ENCODE data around the gene ZNF385C.

The ZNF385C gene

GRCh38 chr17:42052346-42052877 is 45.9 kb downstream of the ZNF385C start:
- ChIA-PET POLR2A (no interaction called here), CTCF (interaction anchor here (1.6 to 1.9 kb wide), 3 partner anchors 14 to 65 kb away, joined by 5 to 17 read pairs (median 8); no protein-coding TSS in a partner anchor)
- DNase-seq = no peak
- WGBS (ENCODE audit: insufficient coverage) = 96% methylated on average over 3 of the region's 6 CpGs
- H3K27ac ChIP-seq (ENCODE audit: insufficient read depth in 1 of 2, low read depth in 1 of 2, low read length in 2 of 2, poor library complexity in 1 of 2, severe bottlenecking in 2 of 2) = no peak overlapping the region
- H3K27me3 ChIP-seq (replicated peaks in 2 of 5; ENCODE audit: control insufficient read depth in 4 of 5, insufficient read depth in 5 of 5, low read length in 4 of 5) = peaks cover 0 to 3% (median 0%) of the 10 kb centered on the region in 5 experiments
- no peaks in the 10 kb centered on the region for H3K9me3 ChIP-seq (ENCODE audit: control extremely low read depth in 1 of 5, control insufficient read depth in 4 of 5, insufficient read depth in 2 of 5, low read depth in 1 of 5, low read length in 4 of 5)
- peaks cover 0 to 19% (median 7%) of the 10 kb centered on the region in 4 experiments for H3K4me1 ChIP-seq (ENCODE audit: control extremely low read depth in 1 of 4, control insufficient read depth in 4 of 4, insufficient read depth in 4 of 4, low read length in 3 of 4)
- no peaks in the 10 kb centered on the region for H3K36me3 ChIP-seq (ENCODE audit: control insufficient read depth in 4 of 4, insufficient read depth in 4 of 4, low read length in 3 of 4)
- no peak overlapping the region for H3K4me3 ChIP-seq (ENCODE audit: control insufficient read depth in 1 of 7, extremely low read depth in 1 of 7, insufficient read depth in 4 of 7, low read depth in 2 of 7, low read length in 6 of 7)

GRCh38 chr17:42051645-42052044 is 46.6 kb downstream of the ZNF385C start:
- Histone ChIP-seq H3K4me1 (ENCODE audit: control extremely low read depth in 1 of 4, control insufficient read depth in 4 of 4, insufficient read depth in 4 of 4, low read length in 3 of 4) (peaks cover 0 to 19% (median 7%) of the 10 kb centered on the region in 4 experiments), H3K4me3 (ENCODE audit: control insufficient read depth in 1 of 7, extremely low read depth in 1 of 7, insufficient read depth in 4 of 7, low read depth in 2 of 7, low read length in 6 of 7) (no peak overlapping the region), H3K27me3 (replicated peaks in 2 of 5; ENCODE audit: control insufficient read depth in 4 of 5, insufficient read depth in 5 of 5, low read length in 4 of 5) (peaks cover 0 to 3% (median 0%) of the 10 kb centered on the region in 5 experiments), H3K36me3 (ENCODE audit: control insufficient read depth in 4 of 4, insufficient read depth in 4 of 4, low read length in 3 of 4) (no peaks in the 10 kb centered on the region), H3K27ac (ENCODE audit: insufficient read depth in 1 of 2, low read depth in 1 of 2, low read length in 2 of 2, poor library complexity in 1 of 2, severe bottlenecking in 2 of 2) (no peak overlapping the region), H3K9me3 (ENCODE audit: control extremely low read depth in 1 of 5, control insufficient read depth in 4 of 5, insufficient read depth in 2 of 5, low read depth in 1 of 5, low read length in 4 of 5) (no peaks in the 10 kb centered on the region)
- CTCF ChIA-PET = interaction anchor here (0.8 to 1.9 kb wide), 10 partner anchors 8 to 82 kb away, joined by 3 to 17 read pairs (median 4); no protein-coding TSS in a partner anchor
- 99% methylated on average over 7 of the region's 7 CpGs for WGBS (ENCODE audit: insufficient coverage)
- POLR2A ChIA-PET = no interaction called here
- DNase-seq = no peak

GRCh38 chr17:42051013-42051400 is 47.3 kb downstream of the ZNF385C start:
- H3K27me3 ChIP-seq (replicated peaks in 2 of 5; ENCODE audit: control insufficient read depth in 4 of 5, insufficient read depth in 5 of 5, low read length in 4 of 5) = peaks cover 0 to 3% (median 0%) of the 10 kb centered on the region in 5 experiments
- H3K36me3 ChIP-seq (ENCODE audit: control insufficient read depth in 4 of 4, insufficient read depth in 4 of 4, low read length in 3 of 4) = no peaks in the 10 kb centered on the region
- H3K4me3 ChIP-seq (ENCODE audit: control insufficient read depth in 1 of 7, extremely low read depth in 1 of 7, insufficient read depth in 4 of 7, low read depth in 2 of 7, low read length in 6 of 7) = peak overlapping the region; percentile 26 to 89 (median 51)
- 63% methylated on average over 7 of the region's 8 CpGs for WGBS (ENCODE audit: insufficient coverage)
- no peaks in the 10 kb centered on the region for H3K9me3 ChIP-seq (ENCODE audit: control extremely low read depth in 1 of 5, control insufficient read depth in 4 of 5, insufficient read depth in 2 of 5, low read depth in 1 of 5, low read length in 4 of 5)
- no peak for DNase-seq
- H3K4me1 ChIP-seq (ENCODE audit: control extremely low read depth in 1 of 4, control insufficient read depth in 4 of 4, insufficient read depth in 4 of 4, low read length in 3 of 4) = peaks cover 0 to 19% (median 7%) of the 10 kb centered on the region in 4 experiments
- ChIA-PET CTCF (interaction anchor here (0.7 to 1.9 kb wide), 12 partner anchors 9 to 81 kb away, joined by 3 to 17 read pairs (median 4); partner anchors contain the start of gene DNAJC7), POLR2A (no interaction called here)
- H3K27ac ChIP-seq (ENCODE audit: insufficient read depth in 1 of 2, low read depth in 1 of 2, low read length in 2 of 2, poor library complexity in 1 of 2, severe bottlenecking in 2 of 2) = no peak overlapping the region

GRCh38 chr17:42050393-42051012 is 47.8 kb downstream of the ZNF385C start, which contains the start of gene C17orf113:
Gene C17orf113 (minus strand): TSS chr17:42050601. CDS start chr17:42043376, 7,225 bp downstream.
- Histone ChIP-seq H3K27me3 (replicated peaks in 2 of 5; ENCODE audit: control insufficient read depth in 4 of 5, insufficient read depth in 5 of 5, low read length in 4 of 5) (peaks cover 0 to 3% (median 0%) of the 10 kb centered on the region in 5 experiments), H3K4me3 (ENCODE audit: control insufficient read depth in 1 of 7, extremely low read depth in 1 of 7, insufficient read depth in 4 of 7, low read depth in 2 of 7, low read length in 6 of 7) (peak within 1 kb of the TSS; percentile 49 to 89 (median 70)), H3K27ac (ENCODE audit: insufficient read depth in 1 of 2, low read depth in 1 of 2, low read length in 2 of 2, poor library complexity in 1 of 2, severe bottlenecking in 2 of 2) (peak within 1 kb of the TSS in 1 of 2 experiments; percentile 2), H3K9me3 (ENCODE audit: control extremely low read depth in 1 of 5, control insufficient read depth in 4 of 5, insufficient read depth in 2 of 5, low read depth in 1 of 5, low read length in 4 of 5) (no peaks in the 10 kb centered on the region), H3K4me1 (ENCODE audit: control extremely low read depth in 1 of 4, control insufficient read depth in 4 of 4, insufficient read depth in 4 of 4, low read length in 3 of 4) (peaks cover 0 to 19% (median 7%) of the 10 kb centered on the region in 4 experiments), H3K36me3 (ENCODE audit: control insufficient read depth in 4 of 4, insufficient read depth in 4 of 4, low read length in 3 of 4) (no peaks in the 10 kb centered on the region)
- DNase-seq = peak; percentile 59 to 73 (median 62)
- POLR2A ChIA-PET = no interaction called here
- CTCF ChIA-PET = interaction anchor here (0.7 to 1.9 kb wide), 13 partner anchors 9 to 81 kb away, joined by 3 to 17 read pairs (median 4); partner anchors contain the start of gene DNAJC7
- 1% methylated on average over 48 of the region's 65 CpGs for WGBS (ENCODE audit: insufficient coverage)

- Histone ChIP-seq H3K36me3 (ENCODE audit: control insufficient read depth in 4 of 4, insufficient read depth in 4 of 4, low read length in 3 of 4) (no peaks in the 10 kb centered on the region), H3K4me3 (ENCODE audit: control insufficient read depth in 1 of 7, extremely low read depth in 1 of 7, insufficient read depth in 4 of 7, low read depth in 2 of 7, low read length in 6 of 7) (peak overlapping the region; percentile 49 to 89 (median 70)), H3K9me3 (ENCODE audit: control extremely low read depth in 1 of 5, control insufficient read depth in 4 of 5, insufficient read depth in 2 of 5, low read depth in 1 of 5, low read length in 4 of 5) (no peaks in the 10 kb centered on the region), H3K4me1 (ENCODE audit: control extremely low read depth in 1 of 4, control insufficient read depth in 4 of 4, insufficient read depth in 4 of 4, low read length in 3 of 4) (peaks cover 0 to 19% (median 7%) of the 10 kb centered on the region in 4 experiments), H3K27me3 (replicated peaks in 2 of 5; ENCODE audit: control insufficient read depth in 4 of 5, insufficient read depth in 5 of 5, low read length in 4 of 5) (peaks cover 0 to 3% (median 0%) of the 10 kb centered on the region in 5 experiments), H3K27ac (ENCODE audit: insufficient read depth in 1 of 2, low read depth in 1 of 2, low read length in 2 of 2, poor library complexity in 1 of 2, severe bottlenecking in 2 of 2) (peak overlapping the region in 1 of 2 experiments; percentile 2)
- CTCF ChIA-PET = interaction anchor here (0.7 to 1.6 kb wide), 12 partner anchors 8 to 132 kb away, joined by 3 to 7 read pairs (median 3); no protein-coding TSS in a partner anchor
- POLR2A ChIA-PET = no interaction called here
- DNase-seq = no peak
- 0% methylated on average over 5 of the region's 7 CpGs for WGBS (ENCODE audit: insufficient coverage)
These were observed 48.4 kb downstream of the ZNF385C start for GRCh38 chr17:42049834-42050392.

- Histone ChIP-seq H3K4me3 (ENCODE audit: control insufficient read depth in 1 of 7, extremely low read depth in 1 of 7, insufficient read depth in 4 of 7, low read depth in 2 of 7, low read length in 6 of 7) (no peak overlapping the region), H3K36me3 (ENCODE audit: control insufficient read depth in 4 of 4, insufficient read depth in 4 of 4, low read length in 3 of 4) (peaks cover 0 to 6% (median 0%) of the 10 kb centered on the region in 4 experiments), H3K9me3 (ENCODE audit: control extremely low read depth in 1 of 5, control insufficient read depth in 4 of 5, insufficient read depth in 2 of 5, low read depth in 1 of 5, low read length in 4 of 5) (no peaks in the 10 kb centered on the region), H3K27me3 (replicated peaks in 2 of 5; ENCODE audit: control insufficient read depth in 4 of 5, insufficient read depth in 5 of 5, low read length in 4 of 5) (peaks cover 0 to 3% (median 0%) of the 10 kb centered on the region in 5 experiments), H3K27ac (ENCODE audit: insufficient read depth in 1 of 2, low read depth in 1 of 2, low read length in 2 of 2, poor library complexity in 1 of 2, severe bottlenecking in 2 of 2) (no peak overlapping the region), H3K4me1 (ENCODE audit: control extremely low read depth in 1 of 4, control insufficient read depth in 4 of 4, insufficient read depth in 4 of 4, low read length in 3 of 4) (peaks cover 0 to 16% (median 7%) of the 10 kb centered on the region in 4 experiments)
- 97% methylated on average over 7 of the region's 12 CpGs for WGBS (ENCODE audit: insufficient coverage)
- CTCF ChIA-PET = no interaction called here
- DNase-seq = no peak
- POLR2A ChIA-PET = no interaction called here
These were observed 50.9 kb downstream of the ZNF385C start for GRCh38 chr17:42047343-42047742.

Measured in common myeloid progenitor, CD34-positive (primary cell).